ENCODE data around the gene SCN2A.

Gene SCN2A

DNA sequence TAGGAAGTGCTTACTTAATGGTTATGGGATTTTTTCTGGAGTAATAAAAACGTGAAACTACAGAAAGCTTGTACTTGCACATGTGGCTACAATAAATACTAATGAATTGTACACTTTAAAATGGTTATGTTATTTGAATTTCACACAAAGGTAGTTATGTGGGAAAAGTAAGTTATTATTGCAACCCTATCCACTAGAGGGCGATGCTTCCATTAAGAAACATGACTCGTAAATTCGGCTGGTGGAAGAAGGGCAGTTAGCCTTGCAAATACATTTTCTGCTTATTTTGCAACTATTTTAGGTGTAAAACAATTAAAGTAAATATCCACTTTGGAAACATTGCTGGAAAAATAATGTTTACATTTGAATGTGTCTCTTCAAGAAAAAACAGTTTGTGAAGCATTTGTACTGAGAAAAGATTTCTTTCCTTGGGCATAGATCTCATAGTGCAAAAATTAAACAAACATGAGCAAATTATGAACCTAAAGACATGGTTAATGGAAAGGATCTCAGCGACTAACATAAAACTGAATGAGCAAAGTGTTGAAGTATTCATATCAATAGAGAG lies 162.2 kb downstream of the SCN2A start:
- Histone ChIP-seq H3K27ac (no peak overlapping the region), H3K4me3 (no peak overlapping the region)

DNA sequence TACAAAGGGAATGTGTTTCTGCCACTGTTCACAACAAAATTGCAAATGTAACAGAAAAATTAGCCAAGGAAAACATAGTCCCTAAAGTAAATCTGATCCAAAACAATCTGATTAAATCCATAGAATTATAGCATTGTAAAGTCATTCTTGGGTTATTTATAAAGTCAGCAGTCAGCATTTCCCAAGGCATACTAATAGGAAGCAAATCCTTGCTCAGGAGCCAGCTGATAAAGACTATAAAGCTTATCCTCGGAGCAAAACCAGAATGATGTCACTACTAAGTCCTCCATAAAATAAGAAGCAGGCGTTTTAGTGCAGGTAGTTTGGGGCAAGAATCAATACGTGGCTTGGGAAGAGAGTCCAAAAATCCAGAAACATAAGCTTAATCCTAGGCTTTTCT lies 162.9 kb downstream of the SCN2A start:
- no peak overlapping the region for H3K4me3 ChIP-seq
- no peak overlapping the region for H3K27ac ChIP-seq

- H3K27ac ChIP-seq: no peak overlapping the region
- H3K4me3 ChIP-seq: no peak overlapping the region
Observed at GRCh38 chr2:165406173-165406572, 167.0 kb downstream of the SCN2A start.

DNA sequence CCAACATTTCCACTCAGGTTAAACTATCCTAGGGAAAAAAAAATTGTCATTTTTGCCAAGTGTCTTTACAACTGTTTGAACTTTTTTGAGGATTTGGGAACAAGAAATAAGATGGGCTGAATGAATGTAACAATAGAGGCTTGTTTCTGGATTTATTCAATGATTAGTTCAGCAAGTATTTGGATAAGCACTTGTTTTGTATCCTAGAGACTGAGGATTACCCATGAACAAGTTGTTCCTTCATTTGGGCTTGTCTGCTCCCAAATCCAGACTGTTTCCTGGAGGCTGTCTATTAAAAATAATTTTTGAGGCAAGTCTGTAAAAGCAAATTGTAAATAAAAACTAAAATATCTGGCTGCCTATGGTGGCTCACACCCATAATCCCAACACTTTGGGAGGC lies 168.3 kb downstream of the SCN2A start:
- peak overlapping the region in 1 of 21 experiments; percentile 11 for H3K27ac ChIP-seq
- H3K4me3 ChIP-seq: no peak overlapping the region

DNA sequence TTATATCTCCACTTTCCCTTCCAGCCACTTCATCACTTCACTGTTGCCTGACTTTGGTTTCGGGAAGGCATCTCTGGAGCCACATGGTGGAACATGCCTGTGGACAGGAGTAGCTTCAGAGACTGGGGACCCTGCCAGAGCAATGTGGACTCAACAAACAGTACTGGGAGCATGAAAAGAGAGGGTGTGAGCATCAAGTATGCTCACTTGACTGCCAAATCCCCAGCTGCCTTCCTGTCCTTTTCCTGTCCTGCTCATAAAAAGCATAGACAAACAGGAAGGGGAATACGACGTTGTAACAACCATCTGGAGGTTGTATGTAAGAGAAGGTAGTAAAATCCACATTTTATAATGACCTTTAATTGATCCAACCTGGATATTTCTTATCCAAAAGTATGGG lies 169.0 kb downstream of the SCN2A start:
- Histone ChIP-seq H3K27ac (peak overlapping the region in 2 of 21 experiments; percentile 11 to 30), H3K4me3 (no peak overlapping the region)

DNA sequence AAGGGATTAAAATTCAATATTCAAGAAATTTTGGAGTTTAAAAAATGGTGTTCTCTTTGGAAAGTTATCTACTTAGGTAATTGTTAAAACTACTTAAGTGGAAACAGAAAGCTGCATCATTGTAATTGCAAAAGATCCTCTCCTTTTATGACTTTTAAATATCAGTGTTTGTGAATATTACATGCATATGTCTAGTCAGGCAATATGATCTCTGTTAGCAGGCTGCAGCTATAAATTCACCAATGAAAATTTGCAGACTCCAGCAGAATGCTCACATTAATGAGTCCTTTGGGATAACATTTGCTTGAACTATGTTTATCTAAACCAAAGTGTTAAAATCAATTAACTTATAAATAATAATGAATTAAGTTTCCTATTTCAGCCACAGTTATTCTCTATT lies 171.1 kb downstream of the SCN2A start:
- H3K27ac ChIP-seq: no peak overlapping the region
- no peak overlapping the region for H3K4me3 ChIP-seq

DNA sequence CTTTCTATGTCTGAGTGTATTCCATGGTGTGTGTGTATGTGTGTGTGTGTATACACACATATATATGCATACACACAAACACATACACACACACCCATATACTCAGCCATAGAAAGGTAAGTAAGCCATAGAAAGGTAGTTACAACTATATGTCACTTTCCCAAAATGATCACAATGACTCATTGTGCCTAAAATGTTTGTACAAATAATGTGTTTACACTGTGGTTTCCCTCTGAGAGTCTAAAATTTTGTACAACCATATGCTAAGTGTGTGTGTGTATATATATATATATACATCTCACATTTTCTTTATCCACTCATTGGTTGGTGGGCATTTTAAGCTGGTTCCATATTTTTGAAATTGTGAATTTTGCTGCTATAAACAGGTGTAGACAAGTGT lies 175.0 kb downstream of the SCN2A start:
- H3K27ac ChIP-seq: no peak overlapping the region
- no peak overlapping the region for H3K4me3 ChIP-seq

DNA sequence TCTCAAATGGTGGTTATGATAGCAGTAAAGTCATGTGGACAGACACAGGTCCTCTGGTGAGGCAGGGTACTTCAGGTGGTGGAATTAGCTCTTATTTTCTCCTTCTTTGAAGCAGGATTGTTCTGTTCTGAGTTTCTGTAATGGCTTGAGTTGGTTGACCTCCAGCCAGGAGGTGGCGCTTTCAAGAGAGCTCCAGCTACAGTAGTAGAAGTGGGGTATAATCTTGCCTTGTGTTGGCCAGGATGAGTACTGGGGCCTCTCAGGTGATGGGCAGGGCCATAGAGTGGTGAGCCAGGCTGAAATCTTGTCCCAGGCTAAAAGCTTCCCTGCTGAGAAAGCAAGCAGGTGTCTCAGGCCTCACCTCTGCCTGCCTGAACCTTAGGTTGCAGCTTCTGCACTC lies 177.8 kb downstream of the SCN2A start:
- no peak overlapping the region for H3K4me3 ChIP-seq
- H3K27ac ChIP-seq: no peak overlapping the region

- no peak overlapping the region for H3K4me3 ChIP-seq
- no peak overlapping the region for H3K27ac ChIP-seq
Observed at GRCh38 chr2:165420231-165420630, 181.0 kb downstream of the SCN2A start.

DNA sequence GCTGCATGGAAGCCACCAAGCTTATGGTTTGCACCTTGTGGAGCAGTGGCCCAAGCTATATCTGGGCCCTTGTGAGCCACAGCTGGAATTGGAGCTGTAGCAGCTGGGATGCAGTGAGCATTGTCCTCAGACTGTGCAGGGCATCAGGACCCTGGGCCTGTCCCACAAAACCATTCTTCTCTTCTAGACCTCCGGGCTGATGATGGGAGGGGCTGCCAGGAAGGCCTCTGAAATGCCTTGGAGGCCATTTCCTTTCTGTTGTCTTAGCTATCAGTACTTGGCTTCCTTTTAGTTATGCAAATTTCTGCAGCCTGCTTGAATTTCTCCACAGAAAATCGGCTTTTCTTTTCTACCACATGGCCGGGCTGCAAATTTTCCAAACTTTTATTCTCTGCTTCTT lies 183.9 kb downstream of the SCN2A start:
- no peak overlapping the region for H3K4me3 ChIP-seq
- no peak overlapping the region for H3K27ac ChIP-seq

DNA sequence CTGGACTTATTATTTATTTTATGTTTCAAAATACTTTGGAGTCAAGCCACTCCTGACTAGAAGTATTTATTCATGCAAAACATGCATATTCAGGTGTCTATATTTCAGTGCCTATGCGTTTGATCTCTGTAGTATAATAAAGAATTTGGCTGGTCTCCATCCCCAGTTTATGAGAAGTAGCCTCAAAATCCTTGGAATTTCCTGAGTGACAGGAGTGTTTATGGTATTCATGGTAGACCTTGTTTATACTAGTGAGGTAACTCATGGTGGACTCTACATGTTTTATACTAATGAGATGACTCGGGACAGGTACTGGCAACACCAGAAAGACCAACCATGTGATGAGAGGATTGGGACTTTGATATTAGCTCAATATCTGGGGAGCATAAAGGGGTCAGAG lies 186.3 kb downstream of the SCN2A start:
- no peak overlapping the region for H3K27ac ChIP-seq
- H3K4me3 ChIP-seq: no peak overlapping the region

- Histone ChIP-seq H3K4me3 (no peak overlapping the region), H3K27ac (no peak overlapping the region)
Observed at GRCh38 chr2:165427686-165428085, 188.5 kb downstream of the SCN2A start.

DNA sequence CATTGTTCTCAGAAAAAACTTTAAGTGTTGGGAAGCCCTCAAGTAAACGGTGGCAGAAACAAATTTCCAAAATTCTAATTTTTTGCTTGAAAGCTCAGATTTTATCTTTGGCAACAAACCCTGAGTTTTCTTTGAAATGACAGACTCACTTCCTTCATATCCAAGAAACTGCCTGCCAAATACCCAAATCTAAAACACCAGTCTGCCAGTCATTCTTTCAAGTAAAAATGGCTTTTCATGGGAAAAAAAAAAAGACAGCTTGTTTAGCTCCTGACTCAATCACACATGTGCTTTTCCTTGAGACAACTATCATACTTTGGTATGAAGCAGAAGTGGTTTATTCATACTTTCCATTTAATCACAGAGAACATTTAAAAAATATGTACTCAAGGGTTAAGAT lies 189.7 kb downstream of the SCN2A start:
- no peak overlapping the region for H3K27ac ChIP-seq
- no peak overlapping the region for H3K4me3 ChIP-seq

- no peak overlapping the region for H3K27ac ChIP-seq
- no peak overlapping the region for H3K4me3 ChIP-seq
Observed at GRCh38 chr2:165431014-165431413, 191.8 kb downstream of the SCN2A start.

GRCh38 chr2:165432234-165432966 lies 193.2 kb downstream of the SCN2A start:
- Histone ChIP-seq H3K4me3 (no peak overlapping the region), H3K27ac (no peak overlapping the region)

- no peak overlapping the region for H3K4me3 ChIP-seq
- H3K27ac ChIP-seq: no peak overlapping the region
Observed at GRCh38 chr2:165434865-165435496, 195.8 kb downstream of the SCN2A start.

DNA sequence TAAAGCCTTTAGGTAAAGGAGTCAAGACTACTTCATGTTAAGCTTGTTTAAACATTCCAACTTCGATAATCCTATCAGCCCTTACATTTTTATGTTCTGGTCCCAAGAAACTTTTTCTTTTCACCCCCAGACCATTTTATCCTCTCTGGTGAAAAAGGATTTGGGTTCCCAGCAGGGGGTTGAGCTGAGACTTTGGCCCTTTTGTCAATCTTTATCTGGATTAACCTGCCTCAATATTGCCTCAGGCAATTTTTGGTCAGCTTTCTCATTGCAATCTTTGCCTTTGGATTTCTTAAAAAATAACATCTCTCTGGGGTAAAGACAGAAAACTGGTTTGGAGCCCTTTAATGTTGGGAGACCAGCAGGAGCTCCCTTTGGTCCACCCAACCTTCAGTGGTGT lies 196.4 kb downstream of the SCN2A start:
- Histone ChIP-seq H3K27ac (no peak overlapping the region), H3K4me3 (no peak overlapping the region)

DNA sequence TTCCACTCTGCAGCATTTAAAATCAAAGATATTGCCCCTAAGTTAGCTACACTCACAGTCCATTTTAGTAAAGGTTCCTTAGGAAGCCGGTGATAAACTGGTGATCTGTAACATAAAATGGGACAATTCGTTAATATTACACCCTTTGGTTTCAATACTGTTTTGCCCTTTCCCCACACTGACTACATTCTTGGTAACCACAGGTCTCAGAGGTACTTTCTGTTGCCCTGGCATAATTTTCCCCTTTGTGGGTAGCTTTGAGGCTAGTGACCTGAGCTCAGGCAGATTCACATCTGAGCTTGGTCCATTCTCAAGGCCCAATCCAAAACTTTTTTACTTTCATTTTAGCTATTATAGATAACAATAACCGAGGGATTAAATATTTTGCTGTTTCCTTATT lies 197.3 kb downstream of the SCN2A start:
- no peak overlapping the region for H3K27ac ChIP-seq

DNA sequence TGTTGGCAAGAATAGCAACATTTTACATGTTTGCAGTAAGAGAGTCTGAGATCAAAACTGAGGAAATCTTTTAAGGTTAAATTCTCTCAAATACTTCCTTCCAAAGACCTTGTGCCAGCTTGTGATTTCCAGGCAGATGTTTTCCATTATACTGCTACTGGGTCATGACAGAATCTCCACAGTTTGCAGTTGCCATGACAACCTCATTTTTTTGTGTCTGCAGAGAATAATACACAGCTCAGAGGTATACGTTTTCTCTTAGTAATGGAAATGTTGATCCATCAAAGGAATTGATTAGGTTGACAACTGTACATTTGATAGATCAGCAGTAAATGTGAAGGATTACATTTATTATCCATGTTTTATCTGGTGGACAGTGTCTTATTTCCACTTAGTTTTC lies 201.2 kb downstream of the SCN2A start:
- Histone ChIP-seq H3K4me3 (no peak overlapping the region), H3K27ac (no peak overlapping the region)

More for the DNA sequence above, 197.3 kb downstream of the SCN2A start:
- no peak overlapping the region for H3K4me3 ChIP-seq

Measured in skin epidermis (tissue), 12 donors.